HFF-Myc (cell line): ENCODE data around the gene GPR75.

Source experiments
- DNase-seq: peaks from one replicate; pipeline ENCODE4 v3.0.0-alpha.2; 2011; ENCODE audit warnings: low read depth; ENCODE audit errors: extremely low read depth
- H3K4me3 ChIP-seq: replicated peaks from 2 replicates; pipeline ENCODE4 v1.5.1; 2011; ENCODE audit warnings: low read depth, mild to moderate bottlenecking, control low read depth, low read length
- TF ChIP-seq, protein P1 (sequence below): IDR thresholded peaks from 2 replicates; pipeline ENCODE4 v1.5.1; 2012; ENCODE audit warnings: mild to moderate bottlenecking, low read depth, low read length, control low read depth; ENCODE audit errors: missing control alignments

The GPR75 gene

DNA sequence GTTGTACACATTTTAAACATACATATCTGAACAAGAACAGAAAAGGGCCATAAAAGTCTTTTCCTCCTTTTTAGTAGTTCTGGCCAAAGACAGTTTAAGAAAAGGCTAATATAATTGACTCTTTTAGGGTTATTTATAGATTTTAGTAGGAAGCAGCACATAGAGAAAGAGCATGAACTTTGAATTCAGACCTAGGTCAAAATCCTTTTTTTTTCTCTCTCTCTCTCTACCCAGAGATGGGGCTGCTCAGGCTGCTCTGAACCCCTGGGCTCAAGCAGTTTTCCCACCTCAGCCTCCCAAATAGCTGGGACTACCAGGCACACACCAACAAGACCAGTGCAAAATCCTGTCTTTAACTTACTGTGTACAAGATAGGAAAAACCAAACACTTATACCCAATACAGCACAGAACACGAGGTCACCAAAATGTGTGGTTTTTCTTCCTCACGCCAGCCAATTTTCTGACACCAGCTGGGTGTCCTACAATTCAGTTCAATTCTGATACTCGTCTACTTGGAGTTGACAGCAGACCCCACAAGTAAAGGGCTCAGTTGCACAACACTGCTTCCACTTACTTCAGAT, 40.8 kb downstream of the GPR75 start:
- no peak overlapping the region for H3K4me3 ChIP-seq
- TF ChIP-seq, protein P1, sequence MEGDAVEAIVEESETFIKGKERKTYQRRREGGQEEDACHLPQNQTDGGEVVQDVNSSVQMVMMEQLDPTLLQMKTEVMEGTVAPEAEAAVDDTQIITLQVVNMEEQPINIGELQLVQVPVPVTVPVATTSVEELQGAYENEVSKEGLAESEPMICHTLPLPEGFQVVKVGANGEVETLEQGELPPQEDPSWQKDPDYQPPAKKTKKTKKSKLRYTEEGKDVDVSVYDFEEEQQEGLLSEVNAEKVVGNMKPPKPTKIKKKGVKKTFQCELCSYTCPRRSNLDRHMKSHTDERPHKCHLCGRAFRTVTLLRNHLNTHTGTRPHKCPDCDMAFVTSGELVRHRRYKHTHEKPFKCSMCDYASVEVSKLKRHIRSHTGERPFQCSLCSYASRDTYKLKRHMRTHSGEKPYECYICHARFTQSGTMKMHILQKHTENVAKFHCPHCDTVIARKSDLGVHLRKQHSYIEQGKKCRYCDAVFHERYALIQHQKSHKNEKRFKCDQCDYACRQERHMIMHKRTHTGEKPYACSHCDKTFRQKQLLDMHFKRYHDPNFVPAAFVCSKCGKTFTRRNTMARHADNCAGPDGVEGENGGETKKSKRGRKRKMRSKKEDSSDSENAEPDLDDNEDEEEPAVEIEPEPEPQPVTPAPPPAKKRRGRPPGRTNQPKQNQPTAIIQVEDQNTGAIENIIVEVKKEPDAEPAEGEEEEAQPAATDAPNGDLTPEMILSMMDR = no peak
- no peak for DNase-seq

- TF ChIP-seq, protein P1 = no peak
- no peak overlapping the region for H3K4me3 ChIP-seq
- no peak for DNase-seq
These were observed 46.6 kb downstream of the GPR75 start for GRCh38 chr2:53813151-53813550.

DNA sequence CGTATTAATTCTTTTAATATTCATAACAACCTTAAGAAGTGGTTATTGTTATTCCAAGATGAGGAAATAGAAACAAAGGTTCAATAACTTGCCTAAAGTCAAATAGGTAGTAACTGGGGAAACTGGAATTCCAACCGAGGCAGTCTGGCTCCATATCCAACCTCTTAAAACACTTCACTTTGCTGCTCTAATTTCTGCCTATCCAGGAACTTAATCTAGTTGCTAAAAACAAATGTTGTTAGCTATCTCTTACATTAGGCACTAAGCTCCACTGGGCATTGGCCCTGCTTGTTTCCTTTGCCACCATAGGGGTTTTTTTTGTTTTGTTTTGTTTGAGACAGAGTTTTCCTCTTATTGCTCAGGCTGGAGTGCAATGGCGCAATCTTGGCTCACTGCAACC, 48.2 kb downstream of the GPR75 start:
- no peak for DNase-seq
- TF ChIP-seq, protein P1 = no peak

More for the DNA sequence above, 48.2 kb downstream of the GPR75 start:
- H3K4me3 ChIP-seq = no peak overlapping the region
